ENCODE measurements around the gene BLTP3A. TPM values are rescaled to one million over a fixed set of nuclear protein-coding genes. Genes with fewer than 3 reads are reported as not detected.
A peak's percentile ranks its signal among the peaks of the same experiment; 100 is the strongest.
"Not testable (repeated sequence)": the region's sequence is repeated elsewhere in the genome, so short reads cannot be mapped to it uniquely, and the experiment has no call there.

BLTP3A gene
- polyA plus RNA-seq, 1 donor from 2014 or later, result 11.2 TPM

- no peaks in the 10 kb centered on the region for H3K79me2 ChIP-seq (replicated peaks; ENCODE audit: insufficient read depth, low read length)
- no peak overlapping the region for H3K9ac ChIP-seq (ENCODE audit: low read length)
- H3K4me2 ChIP-seq (ENCODE audit: low read length), result no peak overlapping the region
- no peak overlapping the region for H3K4me3 ChIP-seq (ENCODE audit: low read length)
- H2AFZ ChIP-seq (ENCODE audit: low read depth, low read length), result no peak overlapping the region
- no peak overlapping the region for H3K27ac ChIP-seq (ENCODE audit: low read length)
- H3K9me3 ChIP-seq (ENCODE audit: low read length), result no peaks in the 10 kb centered on the region
- no peaks in the 10 kb centered on the region for H3K36me3 ChIP-seq (ENCODE audit: insufficient read depth, low read length)
- no peak for TF ChIP-seq SMC3 (conservative IDR thresholded peaks at IDR 0.05; ENCODE audit: poor library complexity)
- no peak for TF ChIP-seq POLR2AphosphoS5 (IDR thresholded peaks at IDR 0.05)
- TF ChIP-seq, protein P1, sequence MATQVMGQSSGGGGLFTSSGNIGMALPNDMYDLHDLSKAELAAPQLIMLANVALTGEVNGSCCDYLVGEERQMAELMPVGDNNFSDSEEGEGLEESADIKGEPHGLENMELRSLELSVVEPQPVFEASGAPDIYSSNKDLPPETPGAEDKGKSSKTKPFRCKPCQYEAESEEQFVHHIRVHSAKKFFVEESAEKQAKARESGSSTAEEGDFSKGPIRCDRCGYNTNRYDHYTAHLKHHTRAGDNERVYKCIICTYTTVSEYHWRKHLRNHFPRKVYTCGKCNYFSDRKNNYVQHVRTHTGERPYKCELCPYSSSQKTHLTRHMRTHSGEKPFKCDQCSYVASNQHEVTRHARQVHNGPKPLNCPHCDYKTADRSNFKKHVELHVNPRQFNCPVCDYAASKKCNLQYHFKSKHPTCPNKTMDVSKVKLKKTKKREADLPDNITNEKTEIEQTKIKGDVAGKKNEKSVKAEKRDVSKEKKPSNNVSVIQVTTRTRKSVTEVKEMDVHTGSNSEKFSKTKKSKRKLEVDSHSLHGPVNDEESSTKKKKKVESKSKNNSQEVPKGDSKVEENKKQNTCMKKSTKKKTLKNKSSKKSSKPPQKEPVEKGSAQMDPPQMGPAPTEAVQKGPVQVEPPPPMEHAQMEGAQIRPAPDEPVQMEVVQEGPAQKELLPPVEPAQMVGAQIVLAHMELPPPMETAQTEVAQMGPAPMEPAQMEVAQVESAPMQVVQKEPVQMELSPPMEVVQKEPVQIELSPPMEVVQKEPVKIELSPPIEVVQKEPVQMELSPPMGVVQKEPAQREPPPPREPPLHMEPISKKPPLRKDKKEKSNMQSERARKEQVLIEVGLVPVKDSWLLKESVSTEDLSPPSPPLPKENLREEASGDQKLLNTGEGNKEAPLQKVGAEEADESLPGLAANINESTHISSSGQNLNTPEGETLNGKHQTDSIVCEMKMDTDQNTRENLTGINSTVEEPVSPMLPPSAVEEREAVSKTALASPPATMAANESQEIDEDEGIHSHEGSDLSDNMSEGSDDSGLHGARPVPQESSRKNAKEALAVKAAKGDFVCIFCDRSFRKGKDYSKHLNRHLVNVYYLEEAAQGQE (IDR thresholded peaks at IDR 0.05; ENCODE audit: borderline replicate concordance), result no peak
- no peak for TF ChIP-seq EP300 (conservative IDR thresholded peaks at IDR 0.05; ENCODE audit: poor library complexity, severe bottlenecking)
- TF ChIP-seq TAF1 (IDR thresholded peaks at IDR 0.05; ENCODE audit: low read depth), result no peak
- no peak for TF ChIP-seq EZH2 (IDR thresholded peaks at IDR 0.05; ENCODE audit: borderline replicate concordance, insufficient read depth, low read length, poor library complexity, severe bottlenecking)
- TF ChIP-seq MXI1 (conservative IDR thresholded peaks at IDR 0.05; ENCODE audit: poor library complexity, severe bottlenecking), result no peak
- no peak for TF ChIP-seq RAD21 (conservative IDR thresholded peaks at IDR 0.05)
- TF ChIP-seq, protein P2, sequence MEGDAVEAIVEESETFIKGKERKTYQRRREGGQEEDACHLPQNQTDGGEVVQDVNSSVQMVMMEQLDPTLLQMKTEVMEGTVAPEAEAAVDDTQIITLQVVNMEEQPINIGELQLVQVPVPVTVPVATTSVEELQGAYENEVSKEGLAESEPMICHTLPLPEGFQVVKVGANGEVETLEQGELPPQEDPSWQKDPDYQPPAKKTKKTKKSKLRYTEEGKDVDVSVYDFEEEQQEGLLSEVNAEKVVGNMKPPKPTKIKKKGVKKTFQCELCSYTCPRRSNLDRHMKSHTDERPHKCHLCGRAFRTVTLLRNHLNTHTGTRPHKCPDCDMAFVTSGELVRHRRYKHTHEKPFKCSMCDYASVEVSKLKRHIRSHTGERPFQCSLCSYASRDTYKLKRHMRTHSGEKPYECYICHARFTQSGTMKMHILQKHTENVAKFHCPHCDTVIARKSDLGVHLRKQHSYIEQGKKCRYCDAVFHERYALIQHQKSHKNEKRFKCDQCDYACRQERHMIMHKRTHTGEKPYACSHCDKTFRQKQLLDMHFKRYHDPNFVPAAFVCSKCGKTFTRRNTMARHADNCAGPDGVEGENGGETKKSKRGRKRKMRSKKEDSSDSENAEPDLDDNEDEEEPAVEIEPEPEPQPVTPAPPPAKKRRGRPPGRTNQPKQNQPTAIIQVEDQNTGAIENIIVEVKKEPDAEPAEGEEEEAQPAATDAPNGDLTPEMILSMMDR (IDR thresholded peaks at IDR 0.05; ENCODE audit: poor library complexity, severe bottlenecking), result no peak
- H3K27me3 ChIP-seq (ENCODE audit: insufficient read depth, low read depth, low read length), result no peaks in the 10 kb centered on the region
- no peaks in the 10 kb centered on the region for H3K9me2 ChIP-seq (ENCODE audit: insufficient read depth, low read length)
- H4K20me1 ChIP-seq (ENCODE audit: insufficient read depth), result no peaks in the 10 kb centered on the region
- no peaks in the 10 kb centered on the region for H3F3A ChIP-seq (ENCODE audit: insufficient read depth, low read length, poor library complexity, severe bottlenecking)
Observed at GRCh38 chr6:34748757-34749156, 43.1 kb upstream of the BLTP3A start.

GRCh38 chr6:34756513-34756856, 35.4 kb upstream of the BLTP3A start:
- H3K36me3 ChIP-seq (ENCODE audit: insufficient read depth, low read length); H3K4me2 ChIP-seq (ENCODE audit: low read length); H3K9me3 ChIP-seq (ENCODE audit: low read length); H4K20me1 ChIP-seq (ENCODE audit: insufficient read depth); H2AFZ ChIP-seq (ENCODE audit: low read depth, low read length); H3K27me3 ChIP-seq (ENCODE audit: insufficient read depth, low read depth, low read length); H3F3A ChIP-seq (ENCODE audit: insufficient read depth, low read length, poor library complexity, severe bottlenecking); H3K9me2 ChIP-seq (ENCODE audit: insufficient read depth, low read length): not testable (repeated sequence)
- H3K4me3 ChIP-seq (ENCODE audit: low read length), result peak overlapping the region; percentile 84
- peak overlapping the region; percentile 90 for H3K27ac ChIP-seq (ENCODE audit: low read length)
- H3K9ac ChIP-seq (ENCODE audit: low read length), result peak overlapping the region; percentile 86
- peaks cover 24% of the 10 kb centered on the region for H3K79me2 ChIP-seq (replicated peaks; ENCODE audit: insufficient read depth, low read length)
- TF ChIP-seq, protein P2 (IDR thresholded peaks at IDR 0.05; ENCODE audit: poor library complexity, severe bottlenecking), result peak; percentile 57
